GM18508 (cell line): Measurements from ENCODE around the gene HECW1.

Experiments
- ATAC-seq: cut with Tn5 transposase; IDR thresholded peaks from one replicate; pipeline ENCODE4 v1.9.1; 2021; ENCODE audit warnings: moderate number of reproducible peaks; ENCODE audit not compliant: insufficient read depth, unreplicated experiment

The HECW1 gene

DNA sequence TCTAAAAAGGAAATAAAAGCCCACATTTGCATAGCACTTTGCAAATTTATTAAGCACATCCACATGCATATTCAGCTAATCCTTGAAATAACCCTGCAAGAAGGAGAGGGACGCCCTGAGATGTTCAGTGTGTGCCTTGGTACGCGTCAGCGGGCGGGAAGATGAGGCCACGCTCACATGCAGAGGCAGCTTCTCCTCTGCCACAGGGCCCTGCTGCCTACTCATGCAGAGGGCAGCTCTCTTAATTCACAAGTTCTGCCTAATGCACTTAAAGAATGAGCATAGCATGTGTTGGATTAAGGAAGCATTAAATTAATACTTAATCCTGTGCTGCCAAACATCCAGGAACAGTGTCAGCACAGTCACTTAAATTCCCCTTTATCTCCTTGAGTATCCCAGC lies 132.3 kb downstream of the HECW1 start:
- no peak for ATAC-seq

DNA sequence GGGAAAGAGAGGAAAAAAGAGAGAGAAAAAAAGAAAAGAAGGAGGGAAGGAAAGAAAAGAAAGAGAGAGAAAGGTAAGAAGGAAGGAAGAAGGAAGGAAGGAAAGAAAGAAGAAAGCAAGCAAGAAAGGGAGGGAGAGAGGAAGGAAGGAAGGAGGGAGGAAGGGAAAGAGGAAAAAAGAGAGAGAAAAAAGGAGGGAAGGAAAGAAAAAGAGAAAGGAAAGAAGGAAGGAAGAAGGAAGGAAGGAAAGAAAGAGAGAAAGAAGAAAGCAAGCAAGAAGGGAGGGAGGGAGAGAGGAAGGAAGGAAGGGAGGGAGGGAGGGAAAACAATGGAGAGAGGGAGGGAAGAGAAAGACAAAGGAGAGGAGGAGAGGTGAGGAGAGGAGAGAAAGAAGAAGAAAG lies 135.3 kb downstream of the HECW1 start:
- ATAC-seq = no peak

DNA sequence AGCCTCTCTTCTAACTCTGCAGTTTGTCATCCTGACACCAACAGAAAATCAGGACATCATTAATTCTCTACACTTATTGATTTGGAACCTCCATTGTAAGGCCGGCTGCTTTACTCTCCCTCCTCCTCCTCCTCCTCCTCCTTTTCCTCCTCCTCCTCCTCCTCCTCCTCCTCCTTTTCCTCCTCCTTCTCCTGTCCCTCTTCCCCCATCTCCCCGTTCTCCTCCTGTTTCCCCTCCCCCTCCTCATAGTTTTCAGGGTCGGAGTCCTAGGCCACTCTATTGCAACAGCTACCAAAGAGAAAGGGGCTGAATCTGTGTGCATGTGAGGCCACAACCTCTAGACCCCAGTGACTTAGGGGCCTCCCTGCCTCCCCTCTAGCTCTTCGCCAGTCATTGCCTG lies 136.1 kb downstream of the HECW1 start:
- ATAC-seq = no peak

DNA sequence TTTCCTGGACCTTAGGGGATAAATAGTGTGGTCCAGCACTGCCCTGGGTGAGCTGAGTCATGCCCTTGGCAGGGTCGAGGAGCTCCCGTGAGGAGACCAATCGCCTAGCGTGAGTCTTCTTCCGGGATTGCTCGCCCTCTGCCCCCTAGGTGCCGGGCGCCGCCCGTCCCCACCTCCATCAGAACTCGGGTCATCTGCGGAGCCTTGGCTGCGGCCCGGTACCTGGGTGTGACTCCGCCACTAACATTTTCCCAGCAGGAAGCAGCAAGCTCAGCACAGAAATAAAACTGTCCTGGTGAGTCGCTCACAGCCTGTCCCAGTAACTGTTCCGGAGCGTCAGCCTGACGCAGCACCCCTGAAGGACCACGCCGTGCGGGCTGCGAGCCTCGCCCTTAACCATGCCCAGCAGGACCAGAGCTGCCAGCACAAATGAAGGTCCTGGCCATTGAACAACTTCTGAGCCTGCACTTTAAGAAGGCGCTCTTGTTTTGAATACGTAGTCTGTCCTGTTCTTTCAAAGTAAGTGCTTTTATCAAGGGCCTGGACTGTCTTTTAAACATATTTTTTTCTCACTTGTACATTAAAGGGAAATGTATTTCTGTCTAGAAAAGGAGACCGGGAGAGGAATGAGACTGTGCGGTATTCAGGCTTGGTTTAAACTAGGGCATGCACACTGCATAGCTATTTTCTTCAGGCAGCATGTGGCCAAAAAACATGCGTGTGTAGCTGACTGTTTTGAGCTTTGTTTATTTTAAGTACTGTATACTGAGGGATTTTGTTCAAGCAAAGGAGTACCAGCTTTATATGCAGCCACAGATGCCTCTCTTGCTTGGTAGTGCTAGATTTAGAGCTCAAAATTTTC lies 136.7 kb downstream of the HECW1 start:
- ATAC-seq = no peak

DNA sequence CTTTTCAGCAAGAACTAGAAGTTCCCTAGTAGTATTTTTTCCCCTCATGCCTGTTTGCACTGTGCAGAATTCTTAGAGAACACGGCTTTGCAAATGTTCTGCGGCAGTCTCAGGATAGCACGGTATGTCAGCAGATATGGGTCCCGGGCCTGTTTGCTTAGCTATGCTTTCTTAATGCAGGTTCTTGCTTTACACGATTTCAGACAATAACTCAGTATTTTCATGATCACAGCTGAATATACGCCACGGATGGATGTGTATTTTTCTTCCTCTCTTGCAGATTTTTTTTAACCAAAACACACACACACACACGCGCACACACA lies 137.3 kb downstream of the HECW1 start:
- ATAC-seq = no peak

DNA sequence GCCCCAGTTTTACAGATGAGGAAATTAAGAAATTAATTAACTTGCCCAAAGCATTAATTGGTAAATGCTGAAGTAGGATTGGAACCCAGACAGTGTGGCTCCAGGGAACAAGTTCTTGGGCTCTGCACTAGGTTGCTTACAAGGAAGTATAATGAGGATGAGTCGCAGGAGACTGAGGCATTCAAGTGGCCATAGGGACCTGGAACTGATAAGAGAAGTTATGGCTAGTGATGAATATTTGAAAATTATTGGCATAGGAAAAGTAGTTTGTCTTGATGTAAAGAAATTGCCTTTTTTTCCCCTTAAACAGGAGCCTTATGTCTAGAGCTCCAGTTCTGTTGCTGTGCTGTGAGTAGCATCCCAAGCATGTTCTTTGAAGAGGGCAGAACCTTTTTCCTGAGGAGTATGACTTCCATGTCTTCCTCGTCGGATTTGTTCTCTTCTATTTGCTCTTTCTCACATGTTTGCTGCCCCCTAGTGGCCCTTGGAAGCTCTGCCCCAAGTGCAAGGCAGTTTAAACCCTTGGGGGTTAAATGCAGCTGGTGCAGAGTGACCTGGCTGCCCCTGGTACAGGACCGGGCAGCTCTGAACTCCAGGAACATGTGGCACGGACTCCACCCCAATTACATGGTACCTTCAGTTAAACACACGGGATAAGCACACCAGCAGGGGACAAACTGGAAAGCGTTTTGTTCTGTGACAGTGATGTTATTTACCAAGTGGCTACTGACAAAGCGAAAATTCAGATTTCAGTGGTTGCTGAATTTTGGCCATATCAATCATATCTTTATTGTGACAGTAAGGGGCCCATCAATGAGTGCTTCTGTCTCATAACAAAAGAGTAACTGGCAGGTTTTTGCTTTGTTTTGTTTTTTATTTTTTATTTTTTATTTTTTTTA lies 148.8 kb downstream of the HECW1 start:
- ATAC-seq = no peak

DNA sequence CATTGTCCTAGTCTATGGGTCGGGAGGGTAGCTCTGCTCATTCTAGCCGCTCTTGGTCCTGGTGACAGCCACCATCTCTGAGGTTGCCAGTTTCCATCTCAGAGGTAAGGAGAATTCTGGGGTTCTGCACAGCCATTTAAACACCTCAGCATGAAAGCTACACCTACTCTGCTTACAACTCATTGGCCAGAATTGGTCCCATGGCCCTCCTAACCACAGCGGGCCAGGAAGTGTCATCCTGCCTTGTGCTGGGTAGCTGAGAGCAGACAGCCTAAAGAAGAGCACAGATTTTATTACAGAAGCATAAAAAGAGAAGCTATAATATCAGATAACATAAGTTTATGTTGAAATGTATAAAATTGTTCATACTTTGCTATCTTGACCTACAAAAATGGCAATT lies 152.7 kb downstream of the HECW1 start:
- no peak for ATAC-seq

DNA sequence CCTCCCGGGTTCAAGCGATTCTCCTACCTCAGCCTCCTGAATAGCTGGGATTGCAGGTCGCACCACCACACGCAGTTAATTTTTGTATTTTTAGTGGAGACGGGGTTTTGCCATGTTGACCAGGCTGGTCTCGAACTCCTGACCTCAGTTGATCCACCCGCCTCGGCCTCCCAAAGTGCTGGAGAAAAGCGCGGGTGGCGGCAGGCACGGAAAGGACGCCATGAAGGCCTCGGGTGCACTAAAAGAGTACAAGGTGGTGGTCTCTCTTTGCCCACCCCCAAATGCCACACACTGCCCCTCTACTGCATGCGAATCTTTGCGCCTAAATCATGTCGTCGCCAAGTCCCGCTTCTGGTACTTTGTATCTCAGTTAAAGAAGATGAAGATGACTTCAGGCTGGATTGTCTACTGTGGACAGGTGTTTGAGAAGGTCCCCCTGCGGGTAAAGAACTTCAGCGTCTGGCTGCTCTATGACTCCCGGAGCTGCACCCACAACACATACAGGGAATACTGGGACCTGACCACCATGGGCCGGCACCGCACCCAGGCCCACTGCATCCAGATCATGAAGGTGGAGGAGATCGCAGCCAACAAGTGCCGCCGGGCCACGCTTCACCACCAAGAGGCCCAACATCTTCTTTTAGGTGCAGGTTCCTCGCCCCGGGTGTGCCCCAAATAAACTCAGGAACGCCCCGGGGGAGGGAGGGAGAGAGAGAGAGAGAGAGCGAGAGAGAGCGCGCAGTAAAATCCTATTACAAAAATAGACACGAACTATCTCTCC lies 161.7 kb downstream of the HECW1 start:
- ATAC-seq = no peak

DNA sequence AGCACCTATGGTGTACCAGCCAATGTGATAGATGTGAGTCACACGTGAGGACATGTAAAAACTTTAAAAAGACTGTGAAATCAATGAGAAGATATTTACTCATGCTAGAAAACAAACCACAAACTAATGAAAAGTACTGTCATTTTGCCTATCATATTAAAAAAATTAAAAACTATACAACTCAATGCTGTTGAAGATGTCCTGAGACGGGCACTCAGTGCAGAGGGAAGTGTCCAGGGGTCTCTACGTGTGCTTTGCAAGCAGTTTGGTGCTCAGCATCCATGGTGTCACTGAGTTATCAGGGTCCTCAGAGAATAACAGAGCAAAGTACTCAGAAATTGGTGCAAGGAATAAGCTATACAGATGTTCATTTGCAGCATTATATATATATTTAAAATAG lies 162.3 kb downstream of the HECW1 start:
- no peak for ATAC-seq

DNA sequence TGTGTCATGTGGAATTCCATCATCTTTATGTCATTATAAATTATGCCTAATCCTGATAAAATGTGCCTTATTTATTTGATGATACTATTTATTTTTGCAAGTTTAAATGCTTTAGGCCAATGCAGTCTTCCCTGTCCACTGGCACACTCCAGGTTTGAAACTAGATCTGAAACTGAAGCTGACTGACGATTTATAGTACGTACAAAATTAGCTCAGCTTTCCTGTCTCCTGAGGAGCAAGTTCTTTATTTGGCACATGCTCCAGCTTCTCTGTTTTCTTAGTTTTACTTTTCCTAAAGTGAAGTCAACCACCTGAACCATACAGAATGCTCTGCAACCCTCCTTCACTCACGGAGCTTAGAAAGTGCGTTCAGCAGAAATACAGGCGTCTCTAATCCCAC lies 164.1 kb downstream of the HECW1 start:
- ATAC-seq = no peak

DNA sequence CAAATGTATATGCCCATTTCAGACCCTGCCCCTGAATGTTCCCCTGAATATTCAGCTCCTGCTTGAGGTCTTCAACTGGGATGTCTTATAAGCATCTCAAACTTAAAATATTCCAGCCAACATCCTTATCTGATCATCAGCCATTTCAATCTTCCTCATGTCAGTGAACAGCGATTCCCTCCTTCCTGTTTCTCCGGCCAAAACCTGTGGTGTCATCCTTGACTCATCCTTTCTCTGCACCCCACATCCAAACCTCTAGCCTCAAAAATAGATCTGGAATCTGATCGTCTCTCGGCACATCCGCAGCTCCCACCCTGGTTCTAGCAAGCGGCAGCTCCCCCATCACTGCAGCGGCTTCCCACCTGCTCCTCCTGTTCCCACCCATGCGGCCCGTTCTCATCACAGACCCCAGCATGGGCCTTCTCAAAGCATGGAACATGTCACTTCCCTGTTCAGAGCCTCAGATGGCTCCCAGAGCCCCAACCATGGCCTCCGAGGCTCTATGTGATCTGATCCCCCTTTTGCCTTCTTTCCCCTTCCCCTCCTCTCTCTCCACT lies 165.7 kb downstream of the HECW1 start:
- no peak for ATAC-seq

DNA sequence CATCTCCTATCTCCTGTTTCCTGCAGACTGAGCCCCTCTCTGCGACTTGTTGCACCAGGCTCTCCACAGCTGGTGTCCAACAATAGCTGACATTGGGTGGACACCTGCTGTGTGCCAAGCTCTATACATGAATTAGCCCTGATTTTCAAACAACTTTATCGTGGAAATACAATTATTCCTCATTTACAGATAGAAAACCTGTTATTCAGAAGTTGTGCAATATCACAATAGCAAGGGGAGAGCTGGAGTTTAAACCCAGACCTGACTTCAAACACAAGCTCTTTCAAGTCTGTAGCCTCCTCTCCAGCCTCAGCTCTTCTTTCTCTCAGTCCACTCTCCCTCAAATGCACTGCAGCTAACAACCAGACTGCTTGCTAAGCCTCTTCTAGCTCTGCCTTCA lies 168.8 kb downstream of the HECW1 start:
- ATAC-seq = no peak

DNA sequence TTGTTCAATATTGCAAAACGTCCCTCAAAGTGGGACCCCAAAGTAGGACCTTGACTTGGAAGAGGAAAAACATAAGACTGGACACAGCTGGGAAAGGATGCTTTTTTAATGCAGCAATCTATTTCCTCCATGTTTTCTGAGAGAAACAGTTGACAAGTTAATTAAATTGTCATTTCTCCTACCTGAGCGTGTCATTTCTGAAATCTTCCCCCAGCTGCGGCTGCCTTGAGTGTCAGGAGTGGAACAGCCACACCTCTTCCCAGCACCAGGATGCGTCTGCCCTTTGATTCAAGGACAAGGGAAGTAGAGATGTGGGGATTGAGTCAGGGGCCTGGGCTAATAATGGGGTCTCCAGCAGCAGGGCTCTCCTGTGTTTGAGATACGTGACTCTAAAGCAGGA lies 171.3 kb downstream of the HECW1 start:
- no peak for ATAC-seq

DNA sequence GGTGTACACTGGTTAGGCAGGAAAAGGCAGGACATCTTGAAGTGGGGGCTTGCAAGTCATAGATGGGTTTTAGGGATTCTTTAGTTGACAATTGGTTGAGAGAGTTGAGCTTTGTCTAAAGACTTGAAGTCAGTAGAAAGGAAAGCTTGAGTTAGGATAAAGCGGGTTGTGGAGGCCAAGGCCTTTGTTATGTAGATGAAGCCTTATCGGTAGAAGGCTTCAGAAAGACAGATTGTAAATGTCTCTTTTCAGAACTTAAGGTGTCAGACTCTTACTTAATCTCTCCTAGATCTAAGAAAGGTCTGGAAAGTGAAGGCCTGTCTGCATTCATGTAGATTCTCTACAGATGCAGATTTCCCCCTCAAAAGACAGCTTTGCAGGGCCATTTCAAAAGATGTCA lies 177.4 kb downstream of the HECW1 start:
- ATAC-seq = no peak

DNA sequence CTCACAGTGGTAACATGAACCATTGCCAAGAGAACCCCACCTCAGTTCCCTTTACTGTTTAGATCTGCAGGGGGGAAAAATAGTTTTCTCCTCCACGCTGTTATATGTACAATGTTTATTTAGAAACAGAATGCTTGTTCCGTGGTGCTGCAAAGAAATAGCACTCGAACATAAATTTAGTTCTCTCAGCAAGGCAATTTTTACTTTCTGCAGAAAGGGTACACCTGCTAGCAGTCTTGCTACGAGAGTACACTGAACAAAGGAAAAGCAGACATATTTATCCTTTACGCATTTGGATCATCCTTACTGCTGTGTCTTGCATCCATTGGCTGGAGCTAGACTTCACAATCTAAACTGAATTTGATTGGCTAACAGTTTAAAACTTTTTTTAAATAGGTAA lies 178.5 kb downstream of the HECW1 start:
- ATAC-seq = no peak

DNA sequence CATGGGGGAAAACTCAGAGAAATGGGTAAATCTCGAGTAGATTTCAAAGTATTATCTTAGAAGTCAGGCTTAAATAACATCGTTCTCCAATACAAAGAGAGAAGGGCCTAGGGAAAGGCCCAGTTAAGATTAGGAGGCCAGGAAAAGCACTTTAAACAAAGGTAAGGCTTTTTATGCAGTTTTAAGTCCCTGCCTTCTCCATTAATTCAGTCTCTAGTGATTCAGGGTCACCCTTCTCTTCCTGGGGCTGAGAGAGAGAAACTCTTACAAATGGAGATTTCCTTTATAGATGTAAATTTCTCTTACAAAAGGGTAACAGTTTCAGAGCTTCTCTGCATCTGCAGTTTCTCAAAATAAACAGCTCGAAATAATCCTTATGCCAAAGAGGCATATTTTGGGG lies 179.3 kb downstream of the HECW1 start:
- no peak for ATAC-seq

DNA sequence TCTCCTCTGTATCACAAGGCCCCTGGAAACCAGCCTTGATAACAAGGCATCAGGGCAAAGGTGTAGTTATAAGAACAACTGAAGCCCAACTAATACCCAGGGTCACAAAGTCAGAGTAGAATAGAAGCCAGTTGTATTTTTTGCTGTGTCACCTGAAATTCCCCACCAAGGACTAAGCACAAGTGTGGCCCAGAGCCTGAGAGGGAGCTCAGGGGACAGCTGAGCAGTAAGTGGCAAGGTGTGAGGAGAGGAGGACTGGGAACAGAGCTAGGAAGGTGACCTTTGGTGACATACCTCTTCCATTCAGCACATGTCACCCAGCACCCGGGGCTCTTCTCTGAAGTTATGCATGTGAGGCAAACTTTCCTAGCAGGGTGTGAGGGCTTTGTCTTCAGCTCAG lies 179.9 kb downstream of the HECW1 start:
- no peak for ATAC-seq

DNA sequence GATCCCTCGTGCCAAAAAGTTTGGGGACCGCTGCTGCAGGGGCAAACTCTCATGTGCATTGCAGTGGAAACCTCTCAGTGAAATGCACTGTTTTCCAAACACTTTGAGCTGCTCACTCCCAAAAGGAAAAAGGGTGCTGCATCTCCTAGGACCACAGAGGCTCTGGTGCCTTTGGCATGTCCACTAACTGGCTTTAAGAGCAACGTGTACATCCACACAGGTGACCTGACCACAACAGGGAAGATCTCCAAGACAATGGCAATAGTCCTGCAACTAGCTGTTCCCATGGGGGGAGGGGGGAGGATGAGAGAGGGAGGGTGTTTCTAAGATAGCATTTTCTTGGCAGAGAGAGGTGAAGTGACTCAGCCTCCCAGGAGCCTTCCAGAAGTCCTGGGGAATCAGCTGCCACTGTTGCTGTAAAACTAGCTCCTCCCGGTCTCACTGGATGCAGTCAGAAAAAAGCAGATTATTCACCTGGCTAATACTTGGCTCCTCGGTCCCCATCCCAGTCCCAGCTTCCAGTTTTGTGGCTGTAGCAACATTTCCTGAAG lies 181.7 kb downstream of the HECW1 start:
- no peak for ATAC-seq

DNA sequence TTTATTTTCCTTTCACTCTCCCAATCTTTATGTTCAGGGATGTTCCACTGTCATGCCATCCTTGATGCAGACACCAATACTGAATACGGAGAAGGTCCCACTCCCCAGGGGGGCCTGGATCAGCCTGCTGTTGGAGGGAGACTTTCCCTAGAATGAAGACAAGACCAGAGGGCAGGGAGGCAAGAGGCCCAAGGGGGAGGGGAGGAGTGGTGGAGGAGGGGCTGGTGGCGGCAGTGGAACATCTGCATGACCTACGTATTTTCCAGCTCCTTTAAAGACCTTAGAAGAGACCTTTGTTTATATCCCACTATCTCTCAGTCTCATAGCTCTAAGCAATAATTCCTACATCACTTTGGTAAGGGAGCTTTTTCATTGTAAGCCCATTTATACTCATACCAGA lies 183.0 kb downstream of the HECW1 start:
- ATAC-seq = no peak

DNA sequence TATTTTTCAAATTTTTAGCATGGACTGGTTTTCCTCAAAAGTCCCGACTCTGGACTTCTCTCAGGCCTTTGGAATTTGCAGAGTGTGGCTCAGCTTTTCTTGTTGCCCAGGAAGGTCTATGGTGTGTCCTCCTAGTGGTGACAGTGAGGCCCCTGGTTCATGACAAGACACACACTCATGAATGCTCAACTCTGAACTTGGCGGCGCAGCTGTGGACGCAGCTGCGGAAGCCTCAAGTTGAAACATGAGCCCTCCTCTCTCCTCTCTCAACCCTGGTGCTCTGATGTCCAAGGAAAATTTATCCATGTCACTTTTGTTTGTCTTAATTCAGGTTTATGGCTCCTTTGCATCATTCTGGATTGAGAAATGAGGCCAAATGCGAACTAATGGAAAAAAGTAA lies 183.9 kb downstream of the HECW1 start:
- ATAC-seq = no peak
